Endothelial cell of umbilical vein (primary cell): Measurements from ENCODE around the gene MINDY4. TPM values are rescaled to one million over a fixed set of nuclear protein-coding genes. Genes with fewer than 3 reads are reported as not detected.

Experiments used
- BruUV-seq: library from RNA; stranded (reverse); fragments of 400-500 nt; replicated peaks from 2 replicates; lab custom pipeline; 2021; lab: Mats Ljungman, UMichigan
- CTCF ChIA-PET: fragments of 300-600, 350-600 bp; sonication (Branson Sonifier 250); formaldehyde crosslinking; loops from one replicate; lab custom pipeline; 2021; ENCODE audit warnings: antibody characterized with exemption, inconsistent platforms; lab: Charles Lee
- POLR2A ChIA-PET: fragments of 300-600, 350-600 bp; sonication (Branson Sonifier 250); formaldehyde crosslinking; loops from one replicate; lab custom pipeline; 2021; ENCODE audit warnings: antibody characterized with exemption, inconsistent platforms; lab: Charles Lee
- DNase-seq: peaks from one replicate; pipeline ENCODE4 v3.0.0-alpha.2; 2011; ENCODE audit warnings: low read depth, low spot score
- FAIRE-seq: peaks from 2 replicates; lab custom pipeline; 2011; peaks lifted over from hg19 to GRCh38; lab: Jason Lieb, UNC
- H2AFZ ChIP-seq: 2 replicates; pipeline ENCODE4 v1.6.0; 2012; ENCODE audit warnings: low read depth, low read length, control low read depth, inconsistent platforms
- H3K27ac ChIP-seq: 2 replicates; pipeline ENCODE4 v1.5.1; 2011; ENCODE audit warnings: low read depth, mild to moderate bottlenecking, control low read depth, low read length, moderate library complexity; ENCODE audit not compliant: insufficient read depth
- H3K27me3 ChIP-seq, 2 experiments: 2 replicates each; pipeline versions ENCODE4 v1.6.0 to v1.6.1; 2011; ENCODE audit warnings: low read length in 2 of 2, mixed read lengths in 1 of 2; ENCODE audit not compliant: control insufficient read depth in 2 of 2, insufficient read depth in 2 of 2
- H3K36me3 ChIP-seq, 2 experiments: 2 replicates in 1 of 2; 3 replicates in 1 of 2; pipeline ENCODE4 v1.5.1; 2011; ENCODE audit warnings: low read length in 2 of 2, mild to moderate bottlenecking in 1 of 2, moderate library complexity in 1 of 2; ENCODE audit not compliant: control insufficient read depth in 2 of 2, insufficient read depth in 2 of 2; ENCODE audit errors: extremely low read depth in 1 of 2
- H3K4me1 ChIP-seq: 3 replicates; pipeline ENCODE4 v1.5.1; 2011; ENCODE audit warnings: mild to moderate bottlenecking, low read length; ENCODE audit not compliant: control insufficient read depth, insufficient read depth; ENCODE audit errors: extremely low read depth
- H3K4me2 ChIP-seq: 2 replicates; pipeline ENCODE4 v1.6.1; 2011; ENCODE audit warnings: low read length, control low read depth, mixed read lengths; ENCODE audit not compliant: insufficient read depth
- H3K4me3 ChIP-seq, 3 experiments: fragments of 200-600 bp in 1 of 3; sonication (generic), shearing (Covaris generic) in 1 of 3; replicated peaks in 1 of 3; 2 replicates each; pipeline ENCODE4 v1.5.1; 2011 to 2016; ENCODE audit warnings: control low read depth in 3 of 3, low read length in 3 of 3, mild to moderate bottlenecking in 2 of 3, inconsistent platforms in 1 of 3, low read depth in 1 of 3, moderate library complexity in 1 of 3; ENCODE audit not compliant: insufficient read depth in 1 of 3
- H3K79me2 ChIP-seq: 2 replicates; pipeline ENCODE4 v1.6.0; 2012; ENCODE audit warnings: low read length, inconsistent platforms; ENCODE audit not compliant: control insufficient read depth, insufficient read depth
- H3K9ac ChIP-seq: replicated peaks from 2 replicates; pipeline ENCODE3; 2011; ENCODE audit warnings: low read length, control low read depth; ENCODE audit not compliant: insufficient read depth; ENCODE audit errors: extremely low read depth
- H3K9me1 ChIP-seq: replicated peaks from 3 replicates; pipeline ENCODE4 v1.6.0; 2011; ENCODE audit warnings: mild to moderate bottlenecking, low read length; ENCODE audit not compliant: control insufficient read depth, insufficient read depth; ENCODE audit errors: extremely low read depth
- H3K9me3 ChIP-seq: replicated peaks from 2 replicates; pipeline ENCODE4 v1.5.1; 2012; ENCODE audit warnings: low read length, inconsistent platforms; ENCODE audit not compliant: control insufficient read depth, insufficient read depth
- H4K20me1 ChIP-seq: replicated peaks from 2 replicates; pipeline ENCODE3; 2011; ENCODE audit warnings: mild to moderate bottlenecking, low read length; ENCODE audit not compliant: control insufficient read depth, insufficient read depth; ENCODE audit errors: extremely low read depth
- CTCF ChIP-seq, 2 donors: IDR thresholded peaks; 1 replicate in 1 of 2; 2 replicates in 1 of 2; pipeline ENCODE4 v1.5.1; 2011; ENCODE audit warnings: low read length in 2 of 2, mild to moderate bottlenecking in 2 of 2, moderate library complexity in 2 of 2, control low read depth in 1 of 2, inconsistent platforms in 1 of 2, low read depth in 1 of 2; ENCODE audit not compliant: insufficient read depth in 1 of 2; ENCODE audit errors: extremely low read depth in 1 of 2
- EZH2 ChIP-seq: IDR thresholded peaks from 2 replicates; pipeline ENCODE4 v1.6.1; 2012; ENCODE audit warnings: borderline replicate concordance, low read depth, mild to moderate bottlenecking, moderate library complexity, low read length, inconsistent platforms; ENCODE audit not compliant: severe bottlenecking
- FOS ChIP-seq: IDR thresholded peaks from 2 replicates; pipeline ENCODE4 v1.6.1; 2011; ENCODE audit warnings: mild to moderate bottlenecking, low read length, moderate library complexity, borderline replicate concordance; ENCODE audit not compliant: insufficient read depth
- GATA2 ChIP-seq: IDR thresholded peaks from 2 replicates; pipeline ENCODE4 v1.7.0; 2011; ENCODE audit warnings: low read depth, mild to moderate bottlenecking, moderate library complexity, mixed read lengths, low read length; ENCODE audit not compliant: insufficient read length, insufficient read depth
- JUN ChIP-seq: IDR thresholded peaks from 2 replicates; pipeline ENCODE4 v1.6.1; 2011; ENCODE audit warnings: borderline replicate concordance, low read depth; ENCODE audit not compliant: insufficient read length, insufficient read depth
- MYC ChIP-seq: IDR thresholded peaks from one replicate; pipeline ENCODE4 v1.6.1; 2011; ENCODE audit warnings: mild to moderate bottlenecking, low read depth, low read length
- POLR2A ChIP-seq: IDR thresholded peaks from 2 replicates; pipeline ENCODE4 v1.6.1; 2012; ENCODE audit warnings: low read depth, mild to moderate bottlenecking, control low read depth, low read length
- POLR2AphosphoS5 ChIP-seq: IDR thresholded peaks from 2 replicates; pipeline ENCODE4 v1.6.1; 2012; ENCODE audit warnings: low read depth, mild to moderate bottlenecking, control low read depth, low read length, moderate library complexity; ENCODE audit not compliant: insufficient read depth
- dilution Hi-C: fragments of 300-500 bp; cut with MboI; formaldehyde crosslinking; loops from one replicate; pipeline ENCODE4 v1.15.0; 2019; ENCODE audit warnings: low sequenced_read_pairs; ENCODE audit not compliant: extremely low pct_ligation_motif_present
- intact Hi-C: fragments of 100-400 bp; cut with micrococcal nuclease; formaldehyde crosslinking; loops from one replicate; pipeline ENCODE4 v1.10.0; 2022
- polyA plus RNA-seq, 4 experiments: library from polyadenylated mRNA; depleted of rRNA in 3 of 4; stranded (reverse) in 3 of 4; unstranded in 1 of 4; fragments of >200 nt; gene quantifications; 2 replicates each; pipeline versions ENCODE4 v1.2.1 to v1.2.3, GENCODE V29; 2011 to 2012; ENCODE audit warnings: missing spikeins in 1 of 4
- total RNA-seq: library from RNA; stranded (reverse); gene quantifications from 2 replicates; pipeline ENCODE4 v1.2.3, GENCODE V29; 2021
- TF ChIP-seq, protein P1 (sequence below): IDR thresholded peaks from 2 replicates; pipeline ENCODE4 v1.6.1; 2011; ENCODE audit not compliant: insufficient read depth, insufficient read length

Gene MINDY4
- total and polyA plus RNA-seq, 2 donors (not counting 3 experiments of a cell fraction or from before 2014, with no cell fraction given) = 2.2 to 4.7 TPM

DNA sequence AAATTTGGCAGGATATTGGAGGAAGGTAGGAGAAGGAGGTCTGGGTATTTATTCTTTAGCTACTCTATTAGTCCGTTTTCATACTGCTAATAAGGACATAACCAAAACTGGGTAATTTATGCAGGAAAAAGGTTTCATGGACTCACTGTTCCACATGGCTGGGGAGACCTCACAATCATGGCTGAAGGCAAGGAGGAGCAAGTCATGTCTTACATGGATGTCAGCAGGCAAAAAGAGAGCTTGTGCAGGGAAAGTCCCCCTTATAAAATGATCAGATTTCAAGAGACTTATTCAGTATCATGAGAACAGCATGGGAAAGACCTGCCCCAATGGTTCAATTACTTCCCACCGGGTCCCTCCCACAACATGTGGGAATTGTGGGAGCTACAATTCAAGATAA lies 21.2 kb upstream of the MINDY4 start:
- CTCF ChIA-PET = interaction anchor here (0.9 kb wide), 1 partner anchor 10 kb away, joined by 3 read pairs; no protein-coding TSS in a partner anchor
- POLR2A ChIA-PET = interaction anchor here (0.5 kb wide), 1 partner anchor 69 kb away, joined by 5 read pairs; no protein-coding TSS in a partner anchor
- dilution Hi-C loops = no loop called here

More for the DNA sequence above, 21.2 kb upstream of the MINDY4 start:
- Histone ChIP-seq H3K4me1 (no peaks in the 10 kb centered on the region), H3K27me3 (peaks cover 0 to 3% of the 10 kb centered on the region in 2 experiments), H3K4me2 (no peak overlapping the region), H3K27ac (no peak overlapping the region), H2AFZ (no peak overlapping the region), H3K79me2 (no peaks in the 10 kb centered on the region), H3K36me3 (no peaks in the 10 kb centered on the region), H3K9ac (no peak overlapping the region), H3K9me3 (no peaks in the 10 kb centered on the region), H3K9me1 (no peaks in the 10 kb centered on the region), H4K20me1 (no peaks in the 10 kb centered on the region), H3K4me3 (no peak overlapping the region)
- no TSS peak for BruUV-seq
- TF ChIP-seq CTCF (IDR thresholded peaks at IDR 0.05; ENCODE audit: extremely low read depth in 1 of 2, insufficient read depth in 1 of 2, low read depth in 1 of 2, low read length in 2 of 2) (no peak), JUN (no peak), EZH2 (no peak), GATA2 (no peak), POLR2AphosphoS5 (no peak), MYC (no peak), FOS (no peak), POLR2A (no peak)
- TF ChIP-seq, protein P1, sequence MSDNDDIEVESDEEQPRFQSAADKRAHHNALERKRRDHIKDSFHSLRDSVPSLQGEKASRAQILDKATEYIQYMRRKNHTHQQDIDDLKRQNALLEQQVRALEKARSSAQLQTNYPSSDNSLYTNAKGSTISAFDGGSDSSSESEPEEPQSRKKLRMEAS = no peak
- intact Hi-C loops = no loop called here
- FAIRE-seq (no peak), DNase-seq (no peak)
